HepG2 (cell line): ENCODE measurements around the gene SLC38A3. TPM values are rescaled to one million over a fixed set of nuclear protein-coding genes. Genes with fewer than 3 reads are reported as not detected.
A peak's percentile ranks its signal among the peaks of the same experiment; 100 is the strongest.

Source experiments
- AGO2 ChIP-seq: fragments of 200-400 bp; formaldehyde crosslinking; optimal IDR thresholded peaks from 2 replicates; pipeline ENCODE3; 2017; ENCODE audit warnings: mild to moderate bottlenecking, low read depth, low read length, moderate library complexity
- AKAP8 ChIP-seq: sonication (generic); formaldehyde crosslinking; IDR thresholded peaks from 2 replicates; pipeline ENCODE4 v1.5.1; 2020; ENCODE audit warnings: mild to moderate bottlenecking, missing genetic modification reagents
- BRF2 ChIP-seq: sonication (generic); formaldehyde crosslinking; IDR thresholded peaks from 2 replicates; pipeline ENCODE4 v1.8.1; 2022; ENCODE audit warnings: mild to moderate bottlenecking, missing genetic modification reagents
- CBX5 ChIP-seq: sonication (generic); formaldehyde crosslinking; IDR thresholded peaks from 2 replicates; pipeline ENCODE4 v1.4.0; 2020; ENCODE audit warnings: missing genetic modification reagents, borderline replicate concordance
- CREB1 ChIP-seq, 2 experiments: fragments of 450-650 bp in 1 of 2; IDR thresholded peaks; 2 replicates each; pipeline ENCODE4 v1.6.1; 2016 to 2017; ENCODE audit warnings: control low read depth in 1 of 2, mild to moderate bottlenecking in 1 of 2, missing compliant biosample characterization in 1 of 2, missing genetic modification characterization in 1 of 2
- FOXA3 ChIP-seq: IDR thresholded peaks from 2 replicates; pipeline ENCODE4 v1.6.1; 2016; ENCODE audit warnings: missing genetic modification reagents, missing compliant biosample characterization
- HIC2 ChIP-seq: sonication (generic); formaldehyde crosslinking; IDR thresholded peaks from 2 replicates; pipeline ENCODE4 v1.9.0; 2022; ENCODE audit warnings: low read depth, missing genetic modification reagents
- HNRNPK ChIP-seq: fragments of 200-400 bp; formaldehyde crosslinking; IDR thresholded peaks from 2 replicates; pipeline ENCODE4 v1.6.1; 2018; ENCODE audit warnings: low read length, low read depth, moderate library complexity, mild to moderate bottlenecking; ENCODE audit not compliant: poor library complexity, severe bottlenecking
- IKZF4 ChIP-seq: sonication (generic); formaldehyde crosslinking; IDR thresholded peaks from 2 replicates; pipeline ENCODE4 v1.5.1; 2020; ENCODE audit warnings: borderline replicate concordance, mild to moderate bottlenecking, low read depth, missing genetic modification reagents; ENCODE audit errors: not compliant biosample characterization
- KDM2A ChIP-seq: sonication (generic); formaldehyde crosslinking; IDR thresholded peaks from 2 replicates; pipeline ENCODE4 v1.4.0; 2020; ENCODE audit warnings: low read depth, missing genetic modification reagents, borderline replicate concordance
- MIER3 ChIP-seq: IDR thresholded peaks from 2 replicates; pipeline ENCODE4 v1.6.1; 2016; ENCODE audit warnings: missing compliant biosample characterization, borderline replicate concordance
- MLX ChIP-seq: IDR thresholded peaks from 2 replicates; pipeline ENCODE4 v1.6.1; 2016
- MXD1 ChIP-seq: sonication (generic); formaldehyde crosslinking; IDR thresholded peaks from 2 replicates; pipeline ENCODE4 v1.4.0; 2020; ENCODE audit warnings: mild to moderate bottlenecking, missing genetic modification reagents
- MXD4 ChIP-seq: IDR thresholded peaks from 2 replicates; pipeline ENCODE4 v1.6.1; 2016; ENCODE audit warnings: mild to moderate bottlenecking, missing biosample characterization, missing genetic modification reagents
- SETDB1 ChIP-seq: sonication (generic); formaldehyde crosslinking; IDR thresholded peaks from 2 replicates; pipeline ENCODE4 v1.5.1; 2020; ENCODE audit warnings: missing genetic modification reagents, mild to moderate bottlenecking, borderline replicate concordance
- SIN3A ChIP-seq: IDR thresholded peaks from 2 replicates; pipeline ENCODE4 v1.6.1; 2011; ENCODE audit warnings: low read depth, mild to moderate bottlenecking, control low read depth, low read length, borderline replicate concordance
- TAF1 ChIP-seq: sonication (generic); formaldehyde crosslinking; IDR thresholded peaks from 2 replicates; pipeline ENCODE4 v1.4.0; 2020; ENCODE audit warnings: missing genetic modification reagents
- USF2 ChIP-seq, 2 experiments: sonication (generic) in 1 of 2; formaldehyde crosslinking in 1 of 2; IDR thresholded peaks; 2 replicates each; pipeline versions ENCODE4 v1.5.1 to v1.6.1; 2011 to 2020; ENCODE audit warnings: borderline replicate concordance in 1 of 2, low read depth in 1 of 2, low read length in 1 of 2, mild to moderate bottlenecking in 1 of 2, missing genetic modification reagents in 1 of 2, moderate library complexity in 1 of 2
- ZBTB7B ChIP-seq: sonication (generic); formaldehyde crosslinking; IDR thresholded peaks from 2 replicates; pipeline ENCODE4 v1.4.0; 2020; ENCODE audit warnings: missing genetic modification reagents
- ZFP36L2 ChIP-seq: sonication (generic); formaldehyde crosslinking; IDR thresholded peaks from 2 replicates; pipeline ENCODE4 v1.4.0; 2020; ENCODE audit warnings: missing genetic modification reagents
- ZNF10 ChIP-seq: sonication (generic); formaldehyde crosslinking; IDR thresholded peaks from 2 replicates; pipeline ENCODE4 v1.4.0; 2020; ENCODE audit warnings: mild to moderate bottlenecking, low read depth, missing genetic modification reagents, borderline replicate concordance
- ZNF557 ChIP-seq: sonication (generic); formaldehyde crosslinking; IDR thresholded peaks from 2 replicates; pipeline ENCODE4 v1.4.0; 2020; ENCODE audit warnings: missing genetic modification reagents
- polyA plus RNA-seq, 8 experiments: library from polyadenylated mRNA; depleted of rRNA in 3 of 8; stranded (reverse) in 7 of 8; unstranded in 1 of 8; fragments of >200 nt; fragmentation: Illumina TruSeq in 4 of 8; extraction: Trizol in 4 of 8; gene quantifications; 2 replicates each; pipeline versions ENCODE4 v1.2.1 to v1.2.3, GENCODE V29; 2011 to 2016; ENCODE audit warnings: low read depth in 4 of 8, missing spikeins in 1 of 8, mixed read lengths in 1 of 8; ENCODE audit not compliant: insufficient read depth in 1 of 8
- total RNA-seq, 5 experiments: library from RNA; depleted of rRNA; stranded (reverse); fragments of >200 nt; fragmentation: Illumina TruSeq; extraction: Trizol; gene quantifications; 2 replicates each; pipeline ENCODE4 v1.2.3, GENCODE V29; 2016; ENCODE audit warnings: low read depth in 1 of 5

The SLC38A3 gene
- total and polyA plus RNA-seq, 2 of the 13 experiments (the other 11 are each of a cell fraction or from before 2014, with no cell fraction given): 29.8 to 164 TPM

GRCh38 chr3:50260027-50260941, 55.2 kb downstream of the SLC38A3 start (continued):
- no peak for TF ChIP-seq MLX (CRISPR knock-in tag)
- no peak for TF ChIP-seq ZFP36L2
- peak; percentile 92 for TF ChIP-seq HIC2 (CRISPR knock-in tag)
- TF ChIP-seq SETDB1 (CRISPR knock-in tag): no peak
- TF ChIP-seq SIN3A: peak; percentile 54; the same call in 1 of the 2 replicates
- peak; percentile 36; the same call in 1 of the 2 replicates for TF ChIP-seq BRF2
- TF ChIP-seq ZNF10: no peak
- 0 out of 2 replicates have a peak, but pooled peaks have one; percentile 20 for TF ChIP-seq MXD1 (CRISPR knock-in tag)
- TF ChIP-seq IKZF4: no peak
- TF ChIP-seq ZBTB7B (CRISPR knock-in tag): peak; percentile 97
- peak; percentile 61; the same call in 1 of the 2 replicates for TF ChIP-seq MXD4 (CRISPR knock-in tag)
- peak; percentile 53; the same call in 1 of the 2 replicates for TF ChIP-seq MIER3 (CRISPR knock-in tag)
- no peak for TF ChIP-seq ZNF557 (CRISPR knock-in tag)
- peak; percentile 84 for TF ChIP-seq TAF1
- TF ChIP-seq HNRNPK: peak; percentile 83
- no peak for TF ChIP-seq CBX5
- TF ChIP-seq FOXA3 (CRISPR knock-in tag): peak; percentile 42
- TF ChIP-seq USF2 (IDR thresholded peaks at IDR 0.05; ENCODE audit: low read depth, low read length): no peak
- TF ChIP-seq USF2 (CRISPR knock-in tag; IDR thresholded peaks at IDR 0.05; ENCODE audit: borderline replicate concordance): no peak; the same call in 1 of the 2 replicates
- peak; percentile 88 for TF ChIP-seq CREB1 (IDR thresholded peaks at IDR 0.05)
- peak; percentile 48; the same call in 1 of the 2 replicates for TF ChIP-seq CREB1 (CRISPR knock-in tag; IDR thresholded peaks at IDR 0.05)
- peak; percentile 80 for TF ChIP-seq KDM2A (CRISPR knock-in tag)
- peak; percentile 95 for TF ChIP-seq AKAP8 (CRISPR knock-in tag)
- TF ChIP-seq AGO2: peak; percentile 79
